ENCODE data around the gene ZNF660.

The ZNF660 gene

DNA sequence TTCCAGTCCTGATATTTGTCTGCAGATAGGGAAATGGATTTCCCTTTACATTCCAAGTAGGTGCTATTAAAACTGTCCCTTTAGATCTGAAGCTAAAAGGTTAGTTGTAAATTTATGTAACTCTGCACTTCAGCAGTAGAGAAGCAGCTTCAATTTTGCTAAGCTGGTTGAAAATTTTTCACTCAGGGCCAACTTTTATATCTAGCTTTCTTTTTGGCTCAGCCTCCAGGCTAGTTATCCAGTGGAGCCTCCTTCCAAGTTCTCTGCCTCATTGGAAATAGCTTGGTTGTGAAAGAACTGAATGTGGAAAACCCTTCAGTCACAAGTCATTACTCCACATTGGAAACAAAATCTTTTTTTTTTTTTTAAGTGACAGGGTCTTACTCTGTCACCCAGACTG, 8.2 kb upstream of the ZNF660 start:
- no peak for TF ChIP-seq EP300 (IDR thresholded peaks at IDR 0.05; ENCODE audit: borderline replicate concordance)
- TF ChIP-seq CEBPB (IDR thresholded peaks at IDR 0.05), result no peak
- TF ChIP-seq YY1 (IDR thresholded peaks at IDR 0.05; ENCODE audit: low read depth), result no peak
- TF ChIP-seq FOXM1 (IDR thresholded peaks at IDR 0.05; ENCODE audit: borderline replicate concordance, low read depth), result no peak
- TF ChIP-seq RAD21 (IDR thresholded peaks at IDR 0.05; ENCODE audit: low read depth), result no peak
- no peak for TF ChIP-seq TEAD4 (IDR thresholded peaks at IDR 0.05)

- TF ChIP-seq YY1 (IDR thresholded peaks at IDR 0.05; ENCODE audit: low read depth), result no peak
- no peak for TF ChIP-seq EGR1 (IDR thresholded peaks at IDR 0.05)
- no peak for TF ChIP-seq TAF1 (IDR thresholded peaks at IDR 0.05; ENCODE audit: low read depth)
Observed at GRCh38 chr3:44596621-44597020, 11.9 kb downstream of the ZNF660 start.

GRCh38 chr3:44601749-44602148, 17.0 kb downstream of the ZNF660 start:
- TF ChIP-seq TAF1 (IDR thresholded peaks at IDR 0.05; ENCODE audit: low read depth) (no peak), ZBTB7A (IDR thresholded peaks at IDR 0.05; ENCODE audit: low read depth) (no peak), NFIC (IDR thresholded peaks at IDR 0.05) (no peak), FOXM1 (IDR thresholded peaks at IDR 0.05; ENCODE audit: borderline replicate concordance, low read depth) (no peak), CEBPB (IDR thresholded peaks at IDR 0.05) (no peak), RAD21 (IDR thresholded peaks at IDR 0.05; ENCODE audit: low read depth) (no peak), EP300 (IDR thresholded peaks at IDR 0.05; ENCODE audit: borderline replicate concordance) (no peak), EGR1 (IDR thresholded peaks at IDR 0.05) (no peak), YY1 (IDR thresholded peaks at IDR 0.05; ENCODE audit: low read depth) (no peak), CREB1 (IDR thresholded peaks at IDR 0.05; ENCODE audit: low read depth) (no peak), TCF12 (IDR thresholded peaks at IDR 0.05; ENCODE audit: low read depth) (no peak), TEAD4 (IDR thresholded peaks at IDR 0.05) (no peak)
- TF ChIP-seq, protein P1, sequence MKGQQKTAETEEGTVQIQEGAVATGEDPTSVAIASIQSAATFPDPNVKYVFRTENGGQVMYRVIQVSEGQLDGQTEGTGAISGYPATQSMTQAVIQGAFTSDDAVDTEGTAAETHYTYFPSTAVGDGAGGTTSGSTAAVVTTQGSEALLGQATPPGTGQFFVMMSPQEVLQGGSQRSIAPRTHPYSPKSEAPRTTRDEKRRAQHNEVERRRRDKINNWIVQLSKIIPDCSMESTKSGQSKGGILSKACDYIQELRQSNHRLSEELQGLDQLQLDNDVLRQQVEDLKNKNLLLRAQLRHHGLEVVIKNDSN (IDR thresholded peaks at IDR 0.05), result no peak
- TF ChIP-seq, protein P2, sequence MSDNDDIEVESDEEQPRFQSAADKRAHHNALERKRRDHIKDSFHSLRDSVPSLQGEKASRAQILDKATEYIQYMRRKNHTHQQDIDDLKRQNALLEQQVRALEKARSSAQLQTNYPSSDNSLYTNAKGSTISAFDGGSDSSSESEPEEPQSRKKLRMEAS (IDR thresholded peaks at IDR 0.05), result no peak
- TF ChIP-seq, protein P3, sequence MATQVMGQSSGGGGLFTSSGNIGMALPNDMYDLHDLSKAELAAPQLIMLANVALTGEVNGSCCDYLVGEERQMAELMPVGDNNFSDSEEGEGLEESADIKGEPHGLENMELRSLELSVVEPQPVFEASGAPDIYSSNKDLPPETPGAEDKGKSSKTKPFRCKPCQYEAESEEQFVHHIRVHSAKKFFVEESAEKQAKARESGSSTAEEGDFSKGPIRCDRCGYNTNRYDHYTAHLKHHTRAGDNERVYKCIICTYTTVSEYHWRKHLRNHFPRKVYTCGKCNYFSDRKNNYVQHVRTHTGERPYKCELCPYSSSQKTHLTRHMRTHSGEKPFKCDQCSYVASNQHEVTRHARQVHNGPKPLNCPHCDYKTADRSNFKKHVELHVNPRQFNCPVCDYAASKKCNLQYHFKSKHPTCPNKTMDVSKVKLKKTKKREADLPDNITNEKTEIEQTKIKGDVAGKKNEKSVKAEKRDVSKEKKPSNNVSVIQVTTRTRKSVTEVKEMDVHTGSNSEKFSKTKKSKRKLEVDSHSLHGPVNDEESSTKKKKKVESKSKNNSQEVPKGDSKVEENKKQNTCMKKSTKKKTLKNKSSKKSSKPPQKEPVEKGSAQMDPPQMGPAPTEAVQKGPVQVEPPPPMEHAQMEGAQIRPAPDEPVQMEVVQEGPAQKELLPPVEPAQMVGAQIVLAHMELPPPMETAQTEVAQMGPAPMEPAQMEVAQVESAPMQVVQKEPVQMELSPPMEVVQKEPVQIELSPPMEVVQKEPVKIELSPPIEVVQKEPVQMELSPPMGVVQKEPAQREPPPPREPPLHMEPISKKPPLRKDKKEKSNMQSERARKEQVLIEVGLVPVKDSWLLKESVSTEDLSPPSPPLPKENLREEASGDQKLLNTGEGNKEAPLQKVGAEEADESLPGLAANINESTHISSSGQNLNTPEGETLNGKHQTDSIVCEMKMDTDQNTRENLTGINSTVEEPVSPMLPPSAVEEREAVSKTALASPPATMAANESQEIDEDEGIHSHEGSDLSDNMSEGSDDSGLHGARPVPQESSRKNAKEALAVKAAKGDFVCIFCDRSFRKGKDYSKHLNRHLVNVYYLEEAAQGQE (IDR thresholded peaks at IDR 0.05; ENCODE audit: low read depth), result no peak

GRCh38 chr3:44612678-44613077, 27.9 kb downstream of the ZNF660 start:
- TF ChIP-seq TEAD4 (IDR thresholded peaks at IDR 0.05), result no peak
- TF ChIP-seq TCF12 (IDR thresholded peaks at IDR 0.05; ENCODE audit: low read depth), result no peak

DNA sequence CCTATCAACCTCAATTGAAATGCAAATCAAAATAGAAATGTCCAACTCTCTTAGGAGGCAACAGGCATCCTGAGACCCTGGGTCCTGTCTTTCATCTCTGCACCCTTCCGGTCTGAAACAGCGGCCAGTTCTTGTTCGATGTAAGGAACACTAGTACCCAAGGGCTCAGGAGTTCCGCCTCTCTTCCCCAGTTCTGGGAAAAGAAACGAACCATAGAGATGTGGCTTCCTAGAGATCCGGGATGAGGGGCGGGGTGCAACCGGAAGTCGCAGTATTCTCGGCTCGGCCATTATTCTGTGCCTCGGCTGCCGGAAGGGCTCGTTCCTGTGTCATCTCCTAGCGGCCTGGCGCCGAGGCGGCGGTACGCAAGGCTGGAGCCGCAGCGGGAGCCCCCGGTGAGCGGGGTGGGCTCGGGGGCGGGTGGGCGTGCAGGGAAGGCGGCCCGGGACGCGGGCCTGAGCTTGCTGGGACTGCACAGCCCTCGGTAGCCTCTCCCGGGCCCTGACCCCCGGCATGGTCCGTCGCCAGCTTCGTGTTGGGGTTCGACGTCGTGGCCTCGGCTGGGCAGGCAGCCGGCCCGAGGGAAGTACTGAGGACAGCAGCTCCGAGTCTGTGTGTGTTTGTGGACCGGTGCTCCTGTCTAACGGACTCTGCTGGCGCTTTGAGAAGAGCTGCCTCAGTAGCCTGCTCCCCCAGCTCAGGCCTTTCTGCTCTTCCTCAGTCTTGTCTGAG, 40.2 kb downstream of the ZNF660 start, which contains the start of gene ZNF197:
ZNF197 (plus strand) TSS at position 288 of the 732 bp plus-strand sequence. CDS start 4,119 bp downstream, outside the sequence.
- TF ChIP-seq YY1 (IDR thresholded peaks at IDR 0.05; ENCODE audit: low read depth) (peak; percentile 90), TAF1 (IDR thresholded peaks at IDR 0.05; ENCODE audit: low read depth) (peak; percentile 83), TCF12 (IDR thresholded peaks at IDR 0.05; ENCODE audit: low read depth) (0 out of 2 replicates have a peak, but pooled peaks have one; percentile 15), EGR1 (IDR thresholded peaks at IDR 0.05) (no peak), RAD21 (IDR thresholded peaks at IDR 0.05; ENCODE audit: low read depth) (no peak)
- TF ChIP-seq, protein P3 (IDR thresholded peaks at IDR 0.05; ENCODE audit: low read depth), result peak; percentile 55
- TF ChIP-seq, protein P2 (IDR thresholded peaks at IDR 0.05), result peak; percentile 43; the same call in 1 of the 2 replicates

DNA sequence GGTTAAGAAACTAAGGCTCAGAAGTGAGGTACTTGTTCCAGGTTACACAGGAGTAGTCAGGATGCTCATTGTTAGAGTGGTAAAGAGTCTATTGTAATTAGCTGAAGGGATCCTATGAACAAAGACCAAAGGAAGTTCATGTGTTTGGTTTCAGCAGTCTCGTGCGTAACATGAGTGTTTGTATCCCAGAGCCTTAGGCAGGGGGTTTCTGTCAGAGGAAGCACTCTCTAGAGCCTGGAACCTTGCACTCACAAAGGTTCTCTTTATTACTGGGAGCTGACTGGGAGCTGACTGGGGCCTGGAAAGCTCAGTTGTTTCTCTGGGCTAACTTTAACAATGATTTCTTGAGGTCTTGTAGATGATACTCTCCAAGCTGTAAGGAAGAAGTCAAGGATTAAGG, 44.0 kb downstream of the ZNF660 start:
- TF ChIP-seq, protein P2 (IDR thresholded peaks at IDR 0.05), result no peak
- TF ChIP-seq TEAD4 (IDR thresholded peaks at IDR 0.05) (no peak), TCF12 (IDR thresholded peaks at IDR 0.05; ENCODE audit: low read depth) (no peak)
- TF ChIP-seq, protein P1 (IDR thresholded peaks at IDR 0.05), result no peak

Data from Ishikawa (cell line).